GM18498 (cell line): ENCODE data around the gene MED27.

ENCODE experiments used
- ATAC-seq: cut with Tn5 transposase; IDR thresholded peaks from one replicate; pipeline ENCODE4 v1.9.1; 2021; ENCODE audit warnings: mild to moderate bottlenecking, moderate library complexity; ENCODE audit not compliant: unreplicated experiment

MED27 gene

GRCh38 chr9:132079391-132080091 is at the start of gene MED27:
MED27 (minus strand) TSS chr9:132079867; CDS start chr9:132079844, 23 bp downstream.
- ATAC-seq, result peak; percentile 90

GRCh38 chr9:132127888-132128534 is 48.3 kb upstream of the MED27 start:
- no peak for ATAC-seq

GRCh38 chr9:132126680-132127236 is 47.1 kb upstream of the MED27 start:
- ATAC-seq, result no peak

GRCh38 chr9:132125944-132126679 is 46.4 kb upstream of the MED27 start:
- ATAC-seq, result no peak

- ATAC-seq, result no peak
Observed at GRCh38 chr9:132125361-132125760, 45.7 kb upstream of the MED27 start.

GRCh38 chr9:132124800-132125199 is 45.1 kb upstream of the MED27 start:
- ATAC-seq, result no peak

GRCh38 chr9:132121021-132121420 is 41.4 kb upstream of the MED27 start:
- no peak for ATAC-seq

GRCh38 chr9:132117694-132118093 is 38.0 kb upstream of the MED27 start:
- no peak for ATAC-seq

GRCh38 chr9:132116583-132116982 is 36.9 kb upstream of the MED27 start:
- ATAC-seq, result no peak

GRCh38 chr9:132114102-132114707 is 34.5 kb upstream of the MED27 start:
- ATAC-seq, result no peak

GRCh38 chr9:132109291-132109690 is 29.6 kb upstream of the MED27 start:
- ATAC-seq, result no peak

GRCh38 chr9:132108728-132109127 is 29.1 kb upstream of the MED27 start:
- ATAC-seq, result no peak

- no peak for ATAC-seq
Observed at GRCh38 chr9:132099741-132100407, 20.2 kb upstream of the MED27 start.

- no peak for ATAC-seq
Observed at GRCh38 chr9:132099167-132099566, 19.5 kb upstream of the MED27 start.

GRCh38 chr9:132094314-132094791 is 14.7 kb upstream of the MED27 start:
- ATAC-seq, result no peak

GRCh38 chr9:132090771-132091170 is 11.1 kb upstream of the MED27 start:
- no peak for ATAC-seq

GRCh38 chr9:132087438-132088030 is 7.9 kb upstream of the MED27 start:
- no peak for ATAC-seq

GRCh38 chr9:132082188-132082587 is 2.5 kb upstream of the MED27 start:
- ATAC-seq, result no peak

- peak; percentile 17 for ATAC-seq
Observed at GRCh38 chr9:132078699-132079356, 839 bp downstream of the MED27 start.
